HG03571 (cell line): ENCODE results near the gene ELOA2.
"Not testable (repeated sequence)": the region's sequence is repeated elsewhere in the genome, so short reads cannot be mapped to it uniquely, and the experiment has no call there.

Experiments used
- ATAC-seq: cut with Tn5 transposase; IDR thresholded peaks from one replicate; pipeline ENCODE4 v1.9.1; 2021; ENCODE audit not compliant: unreplicated experiment

The ELOA2 gene, protein sequence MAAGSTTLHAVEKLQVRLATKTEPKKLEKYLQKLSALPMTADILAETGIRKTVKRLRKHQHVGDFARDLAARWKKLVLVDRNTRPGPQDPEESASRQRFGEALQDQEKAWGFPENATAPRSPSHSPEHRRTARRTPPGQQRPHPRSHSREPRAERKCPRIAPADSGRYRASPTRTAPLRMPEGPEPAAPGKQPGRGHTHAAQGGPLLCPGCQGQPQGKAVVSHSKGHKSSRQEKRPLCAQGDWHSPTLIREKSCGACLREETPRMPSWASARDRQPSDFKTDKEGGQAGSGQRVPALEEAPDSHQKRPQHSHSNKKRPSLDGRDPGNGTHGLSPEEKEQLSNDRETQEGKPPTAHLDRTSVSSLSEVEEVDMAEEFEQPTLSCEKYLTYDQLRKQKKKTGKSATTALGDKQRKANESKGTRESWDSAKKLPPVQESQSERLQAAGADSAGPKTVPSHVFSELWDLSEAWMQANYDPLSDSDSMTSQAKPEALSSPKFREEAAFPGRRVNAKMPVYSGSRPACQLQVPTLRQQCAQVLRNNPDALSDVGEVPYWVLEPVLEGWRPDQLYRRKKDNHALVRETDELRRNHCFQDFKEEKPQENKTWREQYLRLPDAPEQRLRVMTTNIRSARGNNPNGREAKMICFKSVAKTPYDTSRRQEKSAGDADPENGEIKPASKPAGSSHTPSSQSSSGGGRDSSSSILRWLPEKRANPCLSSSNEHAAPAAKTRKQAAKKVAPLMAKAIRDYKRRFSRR

DNA sequence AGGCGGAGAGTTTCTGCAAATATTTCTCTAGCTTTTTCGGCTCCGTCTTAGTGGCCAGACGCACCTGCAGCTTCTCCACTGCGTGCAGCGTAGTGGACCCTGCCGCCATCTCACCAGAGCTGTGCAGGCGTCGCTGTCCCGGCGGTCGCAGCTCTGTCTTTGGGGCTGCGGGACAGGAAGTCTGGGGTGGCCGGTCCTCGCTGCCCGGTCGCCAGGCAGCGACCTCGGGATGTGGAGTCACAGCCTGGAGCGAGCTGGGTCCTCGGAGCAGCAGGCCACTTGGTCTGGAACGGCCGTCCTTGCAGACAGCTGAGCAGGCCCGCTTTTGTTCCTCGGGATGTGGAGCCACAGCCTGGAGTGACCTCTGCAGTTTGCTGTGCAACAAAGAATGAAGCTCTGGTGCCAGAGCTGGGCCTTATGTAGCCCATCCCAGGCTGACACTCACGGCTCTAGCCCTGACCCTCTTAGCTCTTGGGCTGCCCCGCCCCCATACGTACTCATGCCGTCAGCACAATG is at the start of gene ELOA2:
TSS of gene ELOA2 (minus strand) at position 466 of the 516 bp plus-strand sequence. CDS start at position 109, 357 bp downstream.
- ATAC-seq = no peak

DNA sequence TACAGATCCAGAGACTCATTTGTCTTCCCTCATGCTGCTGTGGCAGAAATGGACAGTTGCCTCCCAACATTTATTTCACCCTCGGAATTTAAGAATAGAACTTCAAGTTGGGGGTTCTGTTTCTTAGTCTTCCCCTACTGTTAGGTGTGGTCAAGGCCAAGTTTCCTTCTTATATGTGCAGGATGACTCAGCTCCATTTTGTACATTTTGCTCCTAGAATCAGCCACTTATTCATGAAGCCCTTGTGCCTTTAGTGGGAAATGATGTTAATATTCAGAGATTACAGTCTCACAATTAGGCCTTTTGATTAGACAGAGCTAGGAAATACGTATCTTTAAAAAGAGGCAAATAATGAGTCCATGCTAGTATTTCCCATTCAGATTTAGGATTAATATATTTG is 46.2 kb upstream of the ELOA2 start:
- no peak for ATAC-seq

DNA sequence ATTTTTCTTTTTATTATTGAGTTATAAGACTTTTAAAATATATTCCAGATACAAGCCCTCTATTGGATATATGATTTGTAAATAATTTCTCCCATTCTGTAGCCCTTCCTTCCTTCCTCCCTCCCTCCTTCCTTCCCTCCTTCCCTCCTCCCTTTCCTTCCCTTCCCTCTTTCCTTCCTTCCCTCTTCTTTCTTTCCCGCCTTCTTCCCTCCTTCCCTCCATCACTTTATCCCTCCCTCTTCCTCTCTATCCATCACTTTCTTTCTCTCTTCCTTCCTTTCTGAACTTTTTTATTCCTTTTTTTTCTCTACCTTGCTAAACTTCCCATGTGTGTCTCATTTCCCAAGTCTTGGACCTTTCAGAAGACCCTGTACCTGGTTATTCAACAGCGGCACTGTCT is 45.5 kb upstream of the ELOA2 start:
- no peak for ATAC-seq

DNA sequence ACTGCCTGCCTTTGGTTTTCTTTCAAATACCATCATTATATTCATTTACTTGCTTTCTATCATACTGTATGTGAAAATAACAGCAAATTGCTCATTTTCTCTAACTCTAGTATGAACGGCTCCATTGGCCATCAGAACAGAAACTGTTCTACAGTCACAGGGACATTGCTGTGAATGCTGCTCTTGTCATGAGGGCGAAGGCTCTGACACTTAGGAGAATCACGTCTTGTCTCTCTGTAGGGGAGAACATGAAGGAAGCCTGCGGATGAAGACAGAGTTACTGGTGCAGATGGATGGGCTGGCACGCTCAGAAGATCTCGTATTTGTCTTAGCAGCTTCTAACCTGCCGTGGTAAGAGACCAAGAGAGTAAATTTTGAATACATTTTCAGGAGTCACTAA is 41.7 kb upstream of the ELOA2 start:
- no peak for ATAC-seq

DNA sequence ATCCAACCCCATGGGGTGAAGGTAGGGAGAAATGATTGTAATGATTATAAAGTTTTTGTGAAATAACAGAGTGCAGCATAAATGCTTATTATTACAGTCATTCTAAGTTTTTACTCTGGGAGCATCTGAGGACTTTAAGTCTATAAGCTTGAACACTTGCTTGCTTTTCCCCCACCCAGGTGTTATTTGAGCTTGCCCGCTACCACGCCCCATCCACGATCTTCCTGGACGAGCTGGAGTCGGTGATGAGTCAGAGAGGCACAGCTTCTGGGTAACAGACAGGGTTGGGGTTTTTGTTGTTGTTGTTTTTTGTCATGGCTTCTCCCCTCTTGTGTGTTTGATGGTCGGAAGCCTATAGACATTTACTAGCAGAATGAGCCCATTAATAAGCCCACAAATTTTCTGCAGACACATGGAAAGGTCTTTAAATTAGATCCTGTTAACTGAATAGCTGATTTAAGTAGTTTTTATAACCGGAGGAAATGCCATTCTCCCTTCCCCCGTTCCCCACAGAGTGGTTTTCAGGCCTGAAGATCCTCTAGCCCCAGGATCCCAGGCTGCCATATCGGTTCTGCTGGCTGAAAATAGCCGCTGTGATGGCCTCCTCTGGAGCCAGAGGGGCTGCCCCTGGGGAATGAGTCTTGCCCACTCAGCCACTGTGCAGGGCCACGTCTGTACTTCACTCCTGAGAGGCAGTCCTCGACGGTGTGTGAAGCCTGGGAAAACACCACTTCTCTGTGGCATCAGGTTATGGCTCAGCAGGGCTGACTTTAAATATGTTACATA is 39.9 kb upstream of the ELOA2 start:
- ATAC-seq = no peak

DNA sequence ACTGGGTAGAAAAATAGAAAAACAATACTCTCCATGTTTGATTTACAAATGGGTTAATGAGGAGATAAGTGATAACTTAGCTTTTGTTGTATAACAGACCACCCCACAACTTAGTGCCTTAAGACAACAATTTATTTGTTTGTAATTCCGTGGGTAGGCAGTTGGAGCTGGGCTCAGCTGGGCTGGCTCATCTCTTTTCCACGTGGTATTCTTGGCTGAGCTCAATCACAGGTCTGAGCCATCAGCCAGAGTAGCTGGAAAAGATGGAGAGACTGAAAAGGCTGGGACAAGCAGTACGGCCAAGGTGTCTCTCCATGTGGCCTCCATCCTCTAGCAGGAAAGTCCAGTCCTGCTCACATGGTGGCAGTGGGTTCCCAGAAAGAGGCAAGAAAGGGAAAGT is 32.2 kb upstream of the ELOA2 start:
- no peak for ATAC-seq

DNA sequence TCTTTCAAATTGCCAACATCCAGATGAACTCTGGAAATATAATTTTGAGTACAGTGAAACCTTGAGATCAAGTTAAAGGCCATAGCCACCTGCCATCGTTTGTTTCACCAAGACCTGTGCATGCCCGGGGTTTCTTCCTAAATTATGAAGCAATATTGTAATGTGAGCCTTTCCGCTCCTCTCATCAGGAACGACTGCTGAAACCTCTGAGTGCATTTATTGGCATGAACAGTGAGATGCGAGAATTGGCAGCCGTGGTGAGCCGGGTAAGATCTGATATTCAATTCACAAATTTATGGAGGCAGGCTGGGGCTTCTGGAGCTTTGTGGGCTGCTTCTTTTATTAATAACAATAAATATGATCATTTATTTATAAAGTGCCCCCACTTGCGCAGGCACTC is 27.7 kb upstream of the ELOA2 start:
- ATAC-seq = no peak

DNA sequence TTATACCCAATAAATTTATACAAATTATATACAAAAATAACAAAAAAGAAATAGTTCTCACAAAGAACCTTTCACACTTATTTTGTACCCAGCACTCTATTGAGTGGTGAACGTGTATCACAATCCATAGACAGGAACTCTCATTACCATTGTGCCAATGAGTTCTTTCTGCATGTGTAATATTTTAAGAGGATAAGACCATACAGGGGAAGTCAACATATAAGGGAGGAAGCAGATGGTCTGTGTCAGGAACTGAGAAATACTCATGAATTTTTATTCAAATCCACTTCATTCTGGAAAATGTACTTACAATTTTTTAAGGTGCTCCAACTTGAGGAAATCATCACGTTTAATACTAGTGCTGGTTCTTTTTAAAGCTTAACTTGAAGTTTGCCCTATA is 27.1 kb upstream of the ELOA2 start:
- no peak for ATAC-seq

DNA sequence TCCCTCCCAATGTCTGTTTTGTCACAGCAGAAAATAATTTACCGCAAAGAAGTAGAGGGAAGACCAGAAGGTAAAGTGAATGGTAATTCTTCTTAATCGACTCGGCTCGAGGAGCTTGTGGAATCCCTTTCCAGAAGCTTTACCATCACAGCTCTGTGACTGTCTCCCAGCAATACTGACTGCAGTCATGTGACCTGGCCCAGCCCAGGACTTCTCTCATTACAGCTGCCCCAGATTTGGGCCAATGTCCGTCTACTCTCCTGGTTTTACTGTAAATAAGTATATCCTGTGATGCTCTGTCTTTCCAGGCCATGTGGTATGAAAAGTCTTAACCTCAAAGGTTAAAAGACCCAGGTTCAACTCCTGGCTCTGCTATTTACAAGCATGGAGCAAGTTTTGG is 18.9 kb upstream of the ELOA2 start:
- no peak for ATAC-seq

DNA sequence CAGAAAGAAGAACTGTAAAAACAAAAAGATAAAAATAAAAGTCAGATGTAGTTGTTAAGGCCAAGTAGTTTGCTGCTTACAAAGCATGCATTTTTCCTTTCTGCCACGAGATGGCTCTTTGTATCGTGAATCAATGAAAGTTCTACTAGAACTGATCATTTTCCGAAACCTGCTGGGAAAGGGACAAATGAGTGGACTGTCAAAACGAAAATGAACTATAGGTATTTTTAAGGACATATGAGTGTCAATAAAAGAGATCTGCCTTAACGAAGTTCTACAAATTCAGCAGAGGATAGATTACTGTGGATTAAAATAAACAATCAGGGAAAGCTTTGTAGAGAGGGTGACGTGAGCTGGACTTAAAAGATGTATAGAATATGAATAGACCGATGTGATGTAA is 15.0 kb upstream of the ELOA2 start:
- no peak for ATAC-seq

DNA sequence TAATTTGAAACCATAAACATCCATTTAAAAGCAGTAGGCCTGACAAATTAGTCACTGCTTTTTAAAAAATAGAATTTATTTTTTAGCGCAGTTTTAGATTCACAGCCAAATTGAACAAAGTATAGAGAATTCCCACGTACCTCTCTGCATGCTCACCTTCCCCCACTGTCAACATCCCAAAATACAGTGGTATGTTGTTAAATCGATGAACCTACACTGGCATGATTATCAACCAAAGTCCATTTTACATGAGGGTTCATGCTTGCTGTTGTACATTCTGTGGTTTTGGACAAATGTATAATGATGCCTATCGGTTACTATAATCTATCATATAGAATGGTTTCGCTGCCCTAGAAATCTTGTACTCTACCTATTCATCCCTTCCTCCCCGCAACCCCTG is 5.6 kb upstream of the ELOA2 start:
- no peak for ATAC-seq

DNA sequence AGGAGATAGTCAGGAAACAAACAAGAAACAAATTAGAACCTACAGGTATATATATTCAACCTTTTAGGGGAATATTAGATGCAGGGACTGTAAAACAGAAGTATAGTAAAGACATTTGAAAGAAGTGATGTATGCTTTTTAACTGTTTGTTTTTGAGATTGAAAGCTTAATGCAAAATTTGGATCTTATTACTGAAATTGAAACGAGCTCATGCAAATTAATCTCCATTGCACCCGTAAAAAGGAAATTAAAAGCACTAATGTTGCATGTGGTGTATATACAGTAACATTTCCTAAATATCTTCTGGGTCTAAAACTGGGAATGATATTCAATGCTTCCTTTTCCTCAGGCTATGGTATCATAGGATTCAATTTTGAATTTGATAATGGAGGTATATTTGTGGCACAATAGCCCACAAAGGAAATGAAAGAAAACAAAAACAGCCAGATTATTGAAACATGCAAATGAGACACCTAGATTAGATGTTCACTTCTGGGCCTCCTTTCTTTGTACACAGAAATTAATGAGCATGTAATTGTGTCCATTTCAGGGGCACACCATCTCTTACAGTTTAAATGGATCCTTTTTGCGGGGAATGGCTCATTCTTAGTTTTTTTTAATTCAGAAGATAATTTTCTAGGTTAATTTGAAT is 1.6 kb upstream of the ELOA2 start:
- ATAC-seq = no peak

DNA sequence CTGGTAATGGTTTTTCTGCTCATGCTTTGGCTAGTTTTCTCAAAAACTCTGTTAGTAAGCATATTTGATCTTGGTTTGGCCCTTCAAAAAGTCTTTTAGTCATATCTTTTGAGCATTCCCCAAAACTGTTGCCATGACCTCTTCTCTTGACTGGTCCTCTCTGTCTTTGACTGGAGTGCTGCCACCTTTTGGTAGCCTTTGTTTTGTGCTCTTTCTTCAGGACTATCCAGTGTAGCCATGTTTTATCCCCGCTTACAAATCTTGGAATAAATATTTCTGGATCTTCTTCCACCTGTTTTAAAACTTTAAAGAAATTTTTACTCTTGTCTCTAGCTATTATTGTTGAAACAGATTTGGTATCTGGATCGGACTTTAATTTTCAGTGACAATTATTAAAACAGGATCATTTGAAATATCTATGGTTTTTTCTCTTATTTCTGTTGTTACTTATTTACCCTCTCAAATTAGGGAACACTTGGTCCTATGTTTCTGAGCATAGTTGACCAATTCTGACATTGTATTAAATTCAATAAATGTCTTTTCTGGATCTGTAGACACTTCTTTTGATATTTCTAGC is 965 bp upstream of the ELOA2 start:
- no peak for ATAC-seq

DNA sequence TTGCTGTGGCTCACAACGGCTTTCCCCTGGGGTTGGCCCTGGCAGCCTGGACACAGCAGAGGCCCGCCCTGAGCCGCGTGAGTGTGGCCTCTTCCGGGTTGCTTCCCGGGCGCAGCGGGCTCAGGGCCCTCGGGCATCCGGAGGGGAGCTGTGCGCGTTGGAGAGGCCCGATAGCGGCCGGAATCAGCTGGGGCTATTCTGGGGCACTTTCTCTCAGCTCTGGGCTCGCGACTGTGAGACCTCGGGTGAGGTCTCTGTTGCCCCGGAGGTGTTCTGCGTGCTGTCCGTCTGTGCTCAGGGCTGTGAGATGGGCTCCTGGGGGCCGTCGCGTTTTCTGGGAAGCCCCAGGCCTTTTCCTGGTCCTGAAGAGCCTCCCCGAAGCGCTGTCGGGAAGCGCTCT is 830 bp downstream of the ELOA2 start:
- ATAC-seq = not testable (repeated sequence)

DNA sequence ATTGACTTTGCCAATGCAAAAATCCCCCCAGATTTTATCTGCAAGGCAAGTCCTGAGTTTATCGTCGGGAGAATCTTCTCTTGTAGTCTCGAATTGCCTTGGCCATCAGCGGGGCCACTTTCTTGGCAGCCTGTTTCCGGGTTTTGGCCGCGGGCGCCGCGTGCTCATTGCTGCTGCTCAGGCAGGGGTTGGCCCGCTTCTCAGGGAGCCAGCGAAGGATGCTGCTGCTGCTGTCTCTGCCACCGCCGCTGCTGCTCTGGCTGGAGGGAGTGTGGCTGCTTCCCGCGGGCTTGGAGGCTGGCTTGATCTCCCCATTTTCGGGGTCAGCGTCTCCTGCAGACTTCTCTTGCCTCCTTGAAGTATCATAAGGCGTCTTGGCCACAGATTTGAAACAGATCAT is 2.5 kb downstream of the ELOA2 start:
- no peak for ATAC-seq

DNA sequence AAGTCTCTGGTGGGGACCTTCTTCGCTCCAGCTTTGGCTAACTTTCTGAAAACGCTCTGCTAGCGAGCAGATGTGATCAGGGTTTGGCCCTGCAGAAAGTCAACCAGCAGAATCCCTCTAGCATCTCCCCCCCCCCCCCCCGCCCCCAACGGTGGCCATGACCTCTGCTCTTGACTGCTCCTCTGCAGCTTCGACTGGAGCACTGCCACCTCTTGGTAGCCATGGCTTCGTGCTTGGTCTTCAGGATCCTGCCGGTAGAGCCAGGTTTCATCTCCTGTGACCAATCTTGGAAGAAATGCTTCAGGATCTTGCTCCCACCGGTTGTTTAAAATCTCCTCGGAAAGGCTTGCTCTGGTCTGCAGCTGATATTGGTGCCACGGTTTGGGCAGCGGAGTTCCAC is 4.5 kb downstream of the ELOA2 start:
- ATAC-seq = not testable (repeated sequence)

DNA sequence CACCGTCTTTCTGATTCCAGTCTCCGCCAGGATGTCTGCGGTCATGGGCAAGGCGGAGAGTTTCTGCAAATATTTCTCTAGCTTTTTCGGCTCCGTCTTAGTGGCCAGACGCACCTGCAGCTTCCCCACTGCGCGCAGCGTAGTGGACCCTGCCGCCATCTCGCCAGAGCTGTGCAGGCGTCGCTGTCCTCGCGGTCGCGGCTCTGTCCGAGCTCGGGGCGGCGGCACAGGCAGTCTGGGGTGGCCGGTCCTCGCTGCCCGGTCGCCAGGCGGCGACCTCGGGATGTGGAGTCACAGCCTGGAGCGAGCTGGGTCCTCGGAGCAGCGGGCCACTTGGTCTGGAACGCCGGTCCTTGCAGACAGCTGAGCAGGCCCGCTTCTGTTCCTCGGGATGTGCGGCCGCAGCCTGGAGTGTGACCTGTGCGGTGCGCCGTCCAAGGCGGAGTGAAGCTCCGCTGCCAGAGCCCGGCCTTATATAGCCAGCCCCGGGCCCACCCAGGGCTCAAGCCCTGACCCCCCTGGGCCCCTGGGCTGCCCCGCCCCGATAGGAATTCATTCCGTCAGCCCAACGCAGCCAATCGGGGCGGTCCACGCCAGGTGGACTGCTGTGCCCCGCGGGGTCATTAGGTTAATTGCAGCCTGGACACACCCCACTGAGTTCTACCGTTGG is 5.6 kb downstream of the ELOA2 start:
- ATAC-seq = not testable (repeated sequence)

DNA sequence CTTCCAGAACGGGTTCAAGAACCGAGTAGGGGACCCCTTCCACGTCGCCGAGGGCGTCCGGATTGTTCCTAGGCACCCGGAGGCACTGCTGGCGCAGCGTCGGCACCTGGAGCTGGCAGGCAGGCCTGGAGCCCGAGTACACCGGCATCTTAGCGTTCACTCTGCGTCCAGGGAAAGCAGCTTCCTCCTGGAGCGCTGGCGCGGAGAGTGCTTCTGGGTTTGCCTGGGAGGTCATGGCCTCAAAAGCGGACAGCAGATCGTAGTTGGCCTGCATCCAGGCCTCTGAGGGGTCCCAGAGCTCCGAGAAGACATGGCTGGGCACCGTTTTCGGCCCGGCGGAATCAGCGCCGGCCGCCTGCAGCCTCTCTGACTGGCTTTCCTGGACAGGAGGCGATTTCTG is 6.7 kb downstream of the ELOA2 start:
- ATAC-seq = not testable (repeated sequence)

DNA sequence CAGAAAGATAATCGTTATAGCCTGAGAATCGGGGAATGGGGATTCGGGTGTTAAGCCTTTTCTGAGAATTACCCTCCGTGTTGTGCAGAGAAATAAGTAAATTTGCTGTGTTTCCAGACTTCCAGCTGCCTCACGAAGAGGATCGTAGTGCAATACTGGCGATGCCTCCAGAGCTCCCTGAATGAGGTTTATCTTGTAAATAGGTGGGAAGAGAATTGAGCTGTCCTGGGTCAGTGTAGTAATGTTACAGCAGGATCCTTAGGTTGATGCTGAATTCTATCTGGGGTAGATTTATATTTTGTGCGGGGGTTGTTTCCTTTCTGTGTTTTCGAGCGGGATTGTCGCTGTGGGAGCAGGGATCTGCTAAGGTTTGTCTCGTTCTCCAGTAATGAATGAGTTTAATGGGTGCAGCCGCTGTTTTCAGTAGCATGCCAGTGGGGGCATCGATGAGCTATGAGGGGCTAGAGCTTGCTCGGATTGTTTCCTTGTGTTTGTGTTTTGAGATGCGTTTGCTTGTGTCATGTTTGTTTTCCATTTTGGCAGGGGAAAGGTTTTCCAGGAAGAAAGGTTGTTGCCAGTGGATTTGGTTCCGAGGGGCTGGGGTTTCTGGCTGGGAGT is 9.8 kb downstream of the ELOA2 start:
- ATAC-seq = not testable (repeated sequence)
